Measurements from ENCODE around the gene ERMARD. TPM values are rescaled to one million over a fixed set of nuclear protein-coding genes. Genes with fewer than 3 reads are reported as not detected.

Gene ERMARD
- total RNA-seq, 3 donors from 2014 or later (not counting 1 experiment from before 2014, with no cell fraction given), result 33.9 to 42.2 (median 36.4) TPM

GRCh38 chr6:169809386-169809785 lies 58.0 kb downstream of the ERMARD start:
- H3K27ac ChIP-seq (ENCODE audit: low read length), result no peak overlapping the region
- Mint-ChIP-seq H3K27me3 (ENCODE audit: low read depth in 2 of 2) (peaks cover 45 to 60% of the 10 kb centered on the region in 2 donors), H3K36me3 (peaks cover 7% of the 10 kb centered on the region), H3K4me3 (peak overlapping the region; percentile 61), H3K27ac (peak overlapping the region in 1 of 2 donors; percentile 30), H3K9me3 (peaks cover 10 to 12% of the 10 kb centered on the region in 2 donors), H3K4me1 (peaks cover 50 to 53% of the 10 kb centered on the region in 2 donors)
- H3K4me3 ChIP-seq (ENCODE audit: low read length), result no peak overlapping the region
- H3K4me1 ChIP-seq (ENCODE audit: control insufficient read depth, insufficient read depth, low read length), result peaks cover 60% of the 10 kb centered on the region
- TF ChIP-seq CTCF (IDR thresholded peaks at IDR 0.05), result no peak
- no peaks in the 10 kb centered on the region for H3K36me3 ChIP-seq (ENCODE audit: control insufficient read depth, insufficient read depth, low read length)
- peaks cover 21% of the 10 kb centered on the region for H3K9me3 ChIP-seq (ENCODE audit: control insufficient read depth, insufficient read depth, low read length)
- ATAC-seq (no peak), DNase-seq (no peak)
- intact Hi-C loops (cut with micrococcal nuclease), result loop anchor here (5.0 kb wide), 2 partner anchors 463 to 653 kb away; no protein-coding TSS in a partner anchor
- WGBS (ENCODE audit: insufficient coverage), result 96% methylated on average over 4 of the region's 4 CpGs
- peaks cover 9% of the 10 kb centered on the region for H3K27me3 ChIP-seq (ENCODE audit: control insufficient read depth, insufficient read depth, low read length)

GRCh38 chr6:169810066-169810989 lies 58.9 kb downstream of the ERMARD start:
- H3K9me3 Mint-ChIP-seq, result peaks cover 8 to 9% of the 10 kb centered on the region in 2 donors
- no peak overlapping the region for H3K4me3 Mint-ChIP-seq
- 59% methylated on average over 18 of the region's 18 CpGs for WGBS (ENCODE audit: insufficient coverage)
- ATAC-seq (no peak), DNase-seq (no peak)
- Histone ChIP-seq H3K27me3 (ENCODE audit: control insufficient read depth, insufficient read depth, low read length) (peaks cover 9% of the 10 kb centered on the region), H3K27ac (ENCODE audit: low read length) (no peak overlapping the region), H3K4me1 (ENCODE audit: control insufficient read depth, insufficient read depth, low read length) (peaks cover 50% of the 10 kb centered on the region), H3K4me3 (ENCODE audit: low read length) (no peak overlapping the region), H3K36me3 (ENCODE audit: control insufficient read depth, insufficient read depth, low read length) (no peaks in the 10 kb centered on the region), H3K9me3 (ENCODE audit: control insufficient read depth, insufficient read depth, low read length) (peaks cover 21% of the 10 kb centered on the region)
- no peak overlapping the region for H3K27ac Mint-ChIP-seq
- H3K36me3 Mint-ChIP-seq, result peaks cover 7% of the 10 kb centered on the region
- intact Hi-C loops (cut with micrococcal nuclease), result no loop called here
- peaks cover 41 to 44% of the 10 kb centered on the region in 2 donors for H3K4me1 Mint-ChIP-seq
- no peak for TF ChIP-seq CTCF (IDR thresholded peaks at IDR 0.05)
- H3K27me3 Mint-ChIP-seq (ENCODE audit: low read depth in 2 of 2), result peaks cover 40 to 56% of the 10 kb centered on the region in 2 donors

- Mint-ChIP-seq H3K4me1 (peaks cover 33 to 37% of the 10 kb centered on the region in 2 donors), H3K9me3 (peaks cover 4 to 6% of the 10 kb centered on the region in 2 donors), H3K36me3 (peaks cover 7% of the 10 kb centered on the region), H3K27me3 (ENCODE audit: low read depth in 2 of 2) (peaks cover 41 to 56% of the 10 kb centered on the region in 2 donors), H3K4me3 (no peak overlapping the region), H3K27ac (no peak overlapping the region)
- Histone ChIP-seq H3K36me3 (ENCODE audit: control insufficient read depth, insufficient read depth, low read length) (no peaks in the 10 kb centered on the region), H3K27ac (ENCODE audit: low read length) (no peak overlapping the region), H3K9me3 (ENCODE audit: control insufficient read depth, insufficient read depth, low read length) (peaks cover 16% of the 10 kb centered on the region), H3K27me3 (ENCODE audit: control insufficient read depth, insufficient read depth, low read length) (peaks cover 13% of the 10 kb centered on the region), H3K4me1 (ENCODE audit: control insufficient read depth, insufficient read depth, low read length) (peaks cover 43% of the 10 kb centered on the region), H3K4me3 (ENCODE audit: low read length) (no peak overlapping the region)
- ATAC-seq, result no peak
- DNase-seq, result no peak
- intact Hi-C loops (cut with micrococcal nuclease), result no loop called here
- 96% methylated on average over 8 of the region's 8 CpGs for WGBS (ENCODE audit: insufficient coverage)
- TF ChIP-seq CTCF (IDR thresholded peaks at IDR 0.05), result no peak
Observed at GRCh38 chr6:169811072-169811471, 59.6 kb downstream of the ERMARD start.

All from natural killer cell (primary cell).